GM19193 (cell line): Measurements from ENCODE around the gene PDAP1.

Experiments
- POLR2A ChIP-seq: IDR thresholded peaks from 4 replicates; pipeline ENCODE4 v1.6.1; 2011; ENCODE audit not compliant: insufficient read depth, insufficient read length; ENCODE audit errors: extremely low read depth

PDAP1 gene

GRCh38 chr7:99359465-99360154 is 48.8 kb downstream of the PDAP1 start:
- no peak for TF ChIP-seq POLR2A

- TF ChIP-seq POLR2A, result no peak
These were observed 50.5 kb downstream of the PDAP1 start for GRCh38 chr7:99357701-99358490.

- no peak for TF ChIP-seq POLR2A
These were observed 53.3 kb downstream of the PDAP1 start for GRCh38 chr7:99355098-99355497.

- no peak for TF ChIP-seq POLR2A
These were observed 56.1 kb downstream of the PDAP1 start for GRCh38 chr7:99352247-99352646.
